Smooth muscle cell (in vitro differentiated cells): ENCODE measurements around the gene TAAR5. TPM values are rescaled to one million over a fixed set of nuclear protein-coding genes. Genes with fewer than 3 reads are reported as not detected.

Experiments used
- DNase-seq: peaks from one replicate; lab custom pipeline; 2025; ENCODE audit not compliant: unreplicated experiment; lab: John Stamatoyannopoulos, UW
- H2AFZ ChIP-seq: fragments of 200-600 bp; sonication (generic); 2 replicates; pipeline ENCODE4 v1.6.0; 2016; ENCODE audit warnings: antibody characterized with exemption, low read depth, mild to moderate bottlenecking
- H3F3A ChIP-seq: fragments of 200-600 bp; sonication (generic); 2 replicates; pipeline ENCODE4 v1.6.0; 2017; ENCODE audit warnings: antibody characterized with exemption, low read depth
- H3K27ac ChIP-seq: fragments of 200-600 bp; sonication (generic); 2 replicates; pipeline ENCODE4 v1.5.1; 2016; ENCODE audit warnings: low read depth, mild to moderate bottlenecking
- H3K27me3 ChIP-seq: fragments of 200-600 bp; sonication (generic); 2 replicates; pipeline ENCODE4 v1.6.1; 2016; ENCODE audit warnings: low read depth, mild to moderate bottlenecking
- H3K36me3 ChIP-seq: fragments of 200-600 bp; sonication (generic); 2 replicates; pipeline ENCODE4 v1.5.1; 2016; ENCODE audit warnings: low read depth
- H3K4me1 ChIP-seq: fragments of 200-600 bp; sonication (generic); 2 replicates; pipeline ENCODE4 v1.5.1; 2016; ENCODE audit warnings: low read depth
- H3K4me2 ChIP-seq: fragments of 200-600 bp; sonication (generic); 2 replicates; pipeline ENCODE4 v1.6.0; 2016; ENCODE audit warnings: mild to moderate bottlenecking
- H3K4me3 ChIP-seq: fragments of 200-600 bp; sonication (generic); 2 replicates; pipeline ENCODE4 v1.5.1; 2016; ENCODE audit warnings: mild to moderate bottlenecking
- H3K79me2 ChIP-seq: fragments of 200-600 bp; sonication (generic); 2 replicates; pipeline ENCODE4 v1.6.0; 2016; ENCODE audit warnings: low read depth, mild to moderate bottlenecking
- H3K9ac ChIP-seq: fragments of 200-600 bp; sonication (generic); 2 replicates; pipeline ENCODE4 v1.6.0; 2016; ENCODE audit warnings: low read depth
- H3K9me3 ChIP-seq: fragments of 200-600 bp; sonication (generic); replicated peaks from 2 replicates; pipeline ENCODE4 v1.5.1; 2016; ENCODE audit warnings: low read depth
- H4K20me1 ChIP-seq: fragments of 200-600 bp; sonication (generic); 2 replicates; pipeline ENCODE4 v1.6.0; 2016; ENCODE audit warnings: low read depth
- CTCF ChIP-seq: fragments of 200-600 bp; sonication (generic); IDR thresholded peaks from 2 replicates; pipeline ENCODE4 v1.5.1; 2017; ENCODE audit warnings: borderline replicate concordance, mild to moderate bottlenecking, antibody characterized with exemption; ENCODE audit not compliant: insufficient read depth, poor library complexity, severe bottlenecking
- WGBS: methylation state at CpG from one replicate; pipeline ENCODE4 v1.1.7; 2016; ENCODE audit warnings: low lambda C conversion rate; 5-methylcytosine and 5-hydroxymethylcytosine counted together
- polyA plus RNA-seq: library from polyadenylated mRNA; unstranded; fragments of >200 nt; fragmentation: Nextera tagmentation; extraction: Ambion mirVana; gene quantifications from 2 replicates; pipeline ENCODE4 v1.2.1, GENCODE V29; 2016
- total RNA-seq: library from RNA; depleted of rRNA; stranded (reverse); fragments of >200 nt; gene quantifications from 2 replicates; pipeline ENCODE4 v1.2.3, GENCODE V29; 2014

TAAR5 gene
- total and polyA plus RNA-seq, 2 experiments from 2014 or later, result not detected

GRCh38 chr6:132596201-132596600 is 6.7 kb upstream of the TAAR5 start:
- WGBS, result 87% methylated on average over 6 of the region's 6 CpGs
- Histone ChIP-seq H3K9ac (no peak overlapping the region), H3K36me3 (no peaks in the 10 kb centered on the region), H3K4me1 (no peaks in the 10 kb centered on the region), H3K4me3 (no peak overlapping the region), H3F3A (no peaks in the 10 kb centered on the region), H4K20me1 (no peaks in the 10 kb centered on the region), H3K4me2 (no peak overlapping the region), H3K27ac (no peak overlapping the region), H3K9me3 (no peaks in the 10 kb centered on the region), H3K79me2 (no peaks in the 10 kb centered on the region), H3K27me3 (peaks cover 9% of the 10 kb centered on the region), H2AFZ (no peak overlapping the region)
- no peak for DNase-seq
- TF ChIP-seq CTCF, result no peak

GRCh38 chr6:132592855-132593254 is 3.3 kb upstream of the TAAR5 start:
- Histone ChIP-seq H2AFZ (no peak overlapping the region), H3K9ac (no peak overlapping the region)

GRCh38 chr6:132590362-132590761 is 821 bp upstream of the TAAR5 start:
- DNase-seq, result no peak
- H3K4me2 ChIP-seq, result no peak overlapping the region
- H3K4me3 ChIP-seq, result no peak overlapping the region
- no peaks in the 10 kb centered on the region for H3F3A ChIP-seq
- H3K27ac ChIP-seq, result no peak overlapping the region
- H3K4me1 ChIP-seq, result no peaks in the 10 kb centered on the region
- H3K36me3 ChIP-seq, result no peaks in the 10 kb centered on the region
- H3K27me3 ChIP-seq, result peaks cover 7% of the 10 kb centered on the region
- H3K9ac ChIP-seq, result no peak overlapping the region
- no peaks in the 10 kb centered on the region for H3K79me2 ChIP-seq
- WGBS, result 78% methylated on average over 1 of the region's 1 CpG
- no peak for TF ChIP-seq CTCF
- H4K20me1 ChIP-seq, result no peaks in the 10 kb centered on the region
- H2AFZ ChIP-seq, result no peak overlapping the region
- H3K9me3 ChIP-seq, result no peaks in the 10 kb centered on the region

More at GRCh38 chr6:132592855-132593254, 3.3 kb upstream of the TAAR5 start:
- H3K4me1 ChIP-seq, result no peaks in the 10 kb centered on the region
- TF ChIP-seq CTCF, result no peak
- H3K4me2 ChIP-seq, result no peak overlapping the region
- DNase-seq, result no peak
- peaks cover 7% of the 10 kb centered on the region for H3K27me3 ChIP-seq
- H4K20me1 ChIP-seq, result no peaks in the 10 kb centered on the region
- no peaks in the 10 kb centered on the region for H3F3A ChIP-seq
- H3K79me2 ChIP-seq, result no peaks in the 10 kb centered on the region
- H3K4me3 ChIP-seq, result no peak overlapping the region
- H3K36me3 ChIP-seq, result no peaks in the 10 kb centered on the region
- 90% methylated on average over 2 of the region's 2 CpGs for WGBS
- H3K27ac ChIP-seq, result no peak overlapping the region
- H3K9me3 ChIP-seq, result no peaks in the 10 kb centered on the region

GRCh38 chr6:132587424-132587823 is 2.1 kb downstream of the TAAR5 start:
- H3K9me3 ChIP-seq, result no peaks in the 10 kb centered on the region
- H3K36me3 ChIP-seq, result no peaks in the 10 kb centered on the region
- H3K4me2 ChIP-seq, result no peak overlapping the region
- H4K20me1 ChIP-seq, result no peaks in the 10 kb centered on the region
- peaks cover 7% of the 10 kb centered on the region for H3K27me3 ChIP-seq
- H3K4me3 ChIP-seq, result no peak overlapping the region
- TF ChIP-seq CTCF, result no peak
- H3K4me1 ChIP-seq, result no peaks in the 10 kb centered on the region
- WGBS, result 73% methylated on average over 2 of the region's 2 CpGs
- no peaks in the 10 kb centered on the region for H3F3A ChIP-seq
- no peak for DNase-seq
- H3K79me2 ChIP-seq, result no peaks in the 10 kb centered on the region
- H3K9ac ChIP-seq, result no peak overlapping the region
- H2AFZ ChIP-seq, result no peak overlapping the region
- no peak overlapping the region for H3K27ac ChIP-seq
